ENCODE results near the gene MAP3K2. TPM values are rescaled to one million over a fixed set of nuclear protein-coding genes. Genes with fewer than 3 reads are reported as not detected.

The MAP3K2 gene
- total and polyA plus RNA-seq, 2 experiments from 2014 or later: 36.7 to 41.0 TPM

GRCh38 chr2:127424598-127425520 lies 37.1 kb upstream of the MAP3K2 start:
- Histone ChIP-seq H3K36me3 (ENCODE audit: low read depth) (no peaks in the 10 kb centered on the region), H3K27me3 (replicated peaks; ENCODE audit: insufficient read depth) (no peaks in the 10 kb centered on the region), H3K9me2 (ENCODE audit: insufficient read depth) (no peaks in the 10 kb centered on the region), H3K9ac (no peak overlapping the region), H3K79me2 (ENCODE audit: insufficient read depth) (no peaks in the 10 kb centered on the region), H3K4me1 (ENCODE audit: insufficient read depth) (no peaks in the 10 kb centered on the region), H3K9me3 (ENCODE audit: low read depth) (no peaks in the 10 kb centered on the region), H3K27ac (no peak overlapping the region), H4K20me1 (ENCODE audit: insufficient read depth) (no peaks in the 10 kb centered on the region), H3K4me2 (ENCODE audit: unreplicated experiment) (no peak overlapping the region), H2AFZ (no peak overlapping the region), H3F3A (ENCODE audit: insufficient read depth) (no peaks in the 10 kb centered on the region), H3K4me3 (no peak overlapping the region)
- TF ChIP-seq EZH2phosphoT487 (IDR thresholded peaks at IDR 0.05; ENCODE audit: insufficient read depth, low read depth): no peak
- no peak for TF ChIP-seq EZH2 (IDR thresholded peaks at IDR 0.05; ENCODE audit: insufficient read depth, poor library complexity, severe bottlenecking)
- WGBS, 2 experiments (ENCODE audit: low coverage in 1 of 2, low lambda C conversion rate in 2 of 2, missing lambda C conversion rate in 2 of 2): 78 to 82% methylated on average over 13 of the region's 13 CpGs
- DNase-seq: no peak
- in situ Hi-C loops (cut with MboI): no loop called here

- no peak for DNase-seq
- Histone ChIP-seq H3K4me1 (ENCODE audit: insufficient read depth) (no peaks in the 10 kb centered on the region), H3K36me3 (ENCODE audit: low read depth) (no peaks in the 10 kb centered on the region), H3K4me3 (peak overlapping the region; percentile 66), H3F3A (ENCODE audit: insufficient read depth) (no peaks in the 10 kb centered on the region), H3K27ac (no peak overlapping the region), H2AFZ (peak overlapping the region; percentile 67), H3K9ac (no peak overlapping the region), H3K4me2 (ENCODE audit: unreplicated experiment) (peak overlapping the region; percentile 65), H3K9me2 (ENCODE audit: insufficient read depth) (no peaks in the 10 kb centered on the region), H4K20me1 (ENCODE audit: insufficient read depth) (no peaks in the 10 kb centered on the region), H3K27me3 (replicated peaks; ENCODE audit: insufficient read depth) (no peaks in the 10 kb centered on the region), H3K79me2 (ENCODE audit: insufficient read depth) (no peaks in the 10 kb centered on the region), H3K9me3 (ENCODE audit: low read depth) (no peaks in the 10 kb centered on the region)
- 95 to 100% methylated on average over 1 of the region's 1 CpG for WGBS, 2 experiments (ENCODE audit: low coverage in 1 of 2, low lambda C conversion rate in 2 of 2, missing lambda C conversion rate in 2 of 2)
- no peak for TF ChIP-seq EZH2 (IDR thresholded peaks at IDR 0.05; ENCODE audit: insufficient read depth, poor library complexity, severe bottlenecking)
- TF ChIP-seq EZH2phosphoT487 (IDR thresholded peaks at IDR 0.05; ENCODE audit: insufficient read depth, low read depth): no peak
- in situ Hi-C loops (cut with MboI): no loop called here
Measured at GRCh38 chr2:127423880-127424279, 36.1 kb upstream of the MAP3K2 start.

DNA sequence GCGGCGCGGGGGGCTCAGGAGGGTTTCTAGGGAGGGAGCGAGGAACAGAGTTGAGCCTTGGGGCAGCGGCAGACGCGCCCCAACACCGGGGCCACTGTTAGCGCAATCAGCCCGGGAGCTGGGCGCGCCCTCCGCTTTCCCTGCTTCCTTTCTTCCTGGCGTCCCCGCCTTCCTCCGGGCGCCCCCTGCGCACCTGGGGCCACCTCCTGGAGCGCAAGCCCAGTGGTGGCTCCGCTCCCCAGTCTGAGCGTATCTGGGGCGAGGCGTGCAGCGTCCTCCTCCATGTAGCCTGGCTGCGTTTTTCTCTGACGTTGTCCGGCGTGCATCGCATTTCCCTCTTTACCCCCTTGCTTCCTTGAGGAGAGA lies 35.7 kb upstream of the MAP3K2 start:
- no peaks in the 10 kb centered on the region for H4K20me1 ChIP-seq (ENCODE audit: insufficient read depth)
- H3K9me3 ChIP-seq (ENCODE audit: low read depth): no peaks in the 10 kb centered on the region
- H3K27me3 ChIP-seq (replicated peaks; ENCODE audit: insufficient read depth): no peaks in the 10 kb centered on the region
- no peak overlapping the region for H3K27ac ChIP-seq
- H3K9ac ChIP-seq: no peak overlapping the region
- no peaks in the 10 kb centered on the region for H3K79me2 ChIP-seq (ENCODE audit: insufficient read depth)
- in situ Hi-C loops (cut with MboI): no loop called here
- TF ChIP-seq EZH2phosphoT487 (IDR thresholded peaks at IDR 0.05; ENCODE audit: insufficient read depth, low read depth) (0 out of 2 replicates have a peak, but pooled peaks have one; percentile 35), EZH2 (IDR thresholded peaks at IDR 0.05; ENCODE audit: insufficient read depth, poor library complexity, severe bottlenecking) (peak; percentile 74)
- no peak for DNase-seq
- peak overlapping the region; percentile 67 for H2AFZ ChIP-seq
- peak overlapping the region; percentile 66 for H3K4me3 ChIP-seq
- no peaks in the 10 kb centered on the region for H3K9me2 ChIP-seq (ENCODE audit: insufficient read depth)
- H3F3A ChIP-seq (ENCODE audit: insufficient read depth): no peaks in the 10 kb centered on the region
- H3K4me1 ChIP-seq (ENCODE audit: insufficient read depth): no peaks in the 10 kb centered on the region
- H3K36me3 ChIP-seq (ENCODE audit: low read depth): no peaks in the 10 kb centered on the region
- H3K4me2 ChIP-seq (ENCODE audit: unreplicated experiment): peak overlapping the region; percentile 65
- 2 to 5% methylated on average over 29 of the region's 29 CpGs for WGBS, 2 experiments (ENCODE audit: low coverage in 1 of 2, low lambda C conversion rate in 2 of 2, missing lambda C conversion rate in 2 of 2)

- no peaks in the 10 kb centered on the region for H3K4me1 ChIP-seq (ENCODE audit: insufficient read depth)
- no peaks in the 10 kb centered on the region for H3K36me3 ChIP-seq (ENCODE audit: low read depth)
- H3K27ac ChIP-seq: no peak overlapping the region
- 4 to 5% methylated on average over 30 to 67 of the region's 73 CpGs for WGBS, 2 experiments (ENCODE audit: low coverage in 1 of 2, low lambda C conversion rate in 2 of 2, missing lambda C conversion rate in 2 of 2)
- H3K4me2 ChIP-seq (ENCODE audit: unreplicated experiment): peak overlapping the region; percentile 65
- H3F3A ChIP-seq (ENCODE audit: insufficient read depth): no peaks in the 10 kb centered on the region
- no peaks in the 10 kb centered on the region for H3K79me2 ChIP-seq (ENCODE audit: insufficient read depth)
- H2AFZ ChIP-seq: peak overlapping the region; percentile 67
- peak overlapping the region; percentile 66 for H3K4me3 ChIP-seq
- TF ChIP-seq EZH2phosphoT487 (IDR thresholded peaks at IDR 0.05; ENCODE audit: insufficient read depth, low read depth) (no peak), EZH2 (IDR thresholded peaks at IDR 0.05; ENCODE audit: insufficient read depth, poor library complexity, severe bottlenecking) (no peak)
- H3K9me3 ChIP-seq (ENCODE audit: low read depth): no peaks in the 10 kb centered on the region
- H3K27me3 ChIP-seq (replicated peaks; ENCODE audit: insufficient read depth): no peaks in the 10 kb centered on the region
- no peak overlapping the region for H3K9ac ChIP-seq
- in situ Hi-C loops (cut with MboI): no loop called here
- no peaks in the 10 kb centered on the region for H3K9me2 ChIP-seq (ENCODE audit: insufficient read depth)
- peak; percentile 39 for DNase-seq
- no peaks in the 10 kb centered on the region for H4K20me1 ChIP-seq (ENCODE audit: insufficient read depth)
Measured at GRCh38 chr2:127422559-127423477, 35.0 kb upstream of the MAP3K2 start.

Measured in GM23248 (cell line).